Activated T-cell treated with anti-CD3 and anti-CD28 coated beads, Interleukin-2, amount 50 U/mL, for 24 hours (primary cell): Measurements from ENCODE around the gene GOLPH3.

Source experiments
- DNase-seq: peaks from one replicate; pipeline ENCODE4 v3.0.0-alpha.2; 2020
- H3K27ac Mint-ChIP-seq: 2 replicates; pipeline ENCODE4 v1.8.0; 2020; ENCODE audit warnings: mild to moderate bottlenecking, mixed read lengths
- H3K27me3 Mint-ChIP-seq: 2 replicates; pipeline ENCODE4 v1.8.0; 2020; ENCODE audit warnings: mixed read lengths
- H3K36me3 Mint-ChIP-seq: 2 replicates; pipeline ENCODE4 v1.8.0; 2020; ENCODE audit warnings: low read depth, mixed read lengths
- H3K4me1 Mint-ChIP-seq: 2 replicates; pipeline ENCODE4 v1.8.0; 2020; ENCODE audit warnings: low read depth, mixed read lengths
- H3K4me3 Mint-ChIP-seq: 2 replicates; pipeline ENCODE4 v1.8.0; 2020; ENCODE audit warnings: mild to moderate bottlenecking, moderate library complexity, mixed read lengths
- H3K9me3 Mint-ChIP-seq: 2 replicates; pipeline ENCODE4 v1.8.0; 2020; ENCODE audit warnings: mixed read lengths

The GOLPH3 gene

DNA sequence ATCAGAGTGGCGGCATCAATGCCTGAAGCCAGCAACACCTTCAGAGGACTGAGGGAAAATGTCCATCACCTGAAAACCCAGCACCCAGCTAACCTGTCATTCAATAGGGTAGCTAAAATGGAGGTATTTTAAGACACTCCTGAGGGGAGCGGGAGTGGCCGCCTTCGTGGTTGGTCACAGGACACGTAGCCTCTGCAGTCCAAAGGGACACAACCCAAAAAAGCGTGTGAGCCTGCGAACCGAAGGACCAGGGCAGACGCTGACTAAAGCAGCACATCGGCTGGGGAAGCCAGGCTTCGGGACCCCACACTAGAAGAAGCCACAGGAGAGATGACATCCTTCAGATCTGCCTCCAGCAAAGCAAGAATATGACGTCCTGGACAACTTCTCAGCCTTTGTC lies 70.6 kb downstream of the GOLPH3 start:
- no peak for DNase-seq
- Mint-ChIP-seq H3K27me3 (no peaks in the 10 kb centered on the region), H3K9me3 (no peaks in the 10 kb centered on the region), H3K36me3 (peaks cover 84% of the 10 kb centered on the region), H3K27ac (peak overlapping the region; percentile 22), H3K4me3 (no peak overlapping the region), H3K4me1 (peaks cover 3% of the 10 kb centered on the region)

DNA sequence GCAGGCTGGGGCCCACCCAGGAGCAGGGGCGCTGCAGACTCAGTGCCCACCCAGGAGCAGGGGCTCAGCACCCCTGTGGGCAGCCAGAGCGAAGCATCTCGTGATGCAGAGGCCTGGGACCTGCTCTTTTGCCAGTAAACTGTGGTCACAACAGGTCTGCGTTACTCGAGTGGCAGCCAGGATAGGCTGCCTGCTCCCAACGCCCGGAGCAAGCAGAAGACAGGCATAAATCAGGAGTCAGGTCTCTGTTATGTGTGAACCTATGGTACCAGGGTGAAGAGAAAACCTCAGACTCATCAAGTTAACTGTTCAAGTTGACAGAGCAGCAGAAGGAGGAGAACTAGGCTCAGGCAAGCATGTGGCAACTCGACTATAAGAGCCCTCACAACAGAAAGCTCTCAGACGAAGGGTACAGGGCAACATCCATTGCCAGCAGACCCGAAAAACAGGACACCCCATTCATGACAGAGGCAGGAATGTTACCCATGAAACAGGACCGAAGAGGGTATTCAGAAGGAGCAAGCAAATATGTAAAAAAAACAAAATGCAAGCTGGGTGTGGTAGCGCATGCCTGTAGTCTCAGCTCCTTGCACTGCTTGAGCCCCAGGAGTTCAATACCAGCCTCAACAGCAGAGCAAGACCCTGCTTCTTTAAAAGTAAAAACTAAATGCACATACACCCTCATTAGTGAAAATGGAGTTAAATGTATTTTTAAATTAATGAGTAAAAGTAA lies 71.7 kb downstream of the GOLPH3 start:
- Mint-ChIP-seq H3K27ac (peak overlapping the region; percentile 75), H3K36me3 (peaks cover 78% of the 10 kb centered on the region), H3K4me3 (no peak overlapping the region), H3K9me3 (no peaks in the 10 kb centered on the region), H3K4me1 (peaks cover 3% of the 10 kb centered on the region), H3K27me3 (no peaks in the 10 kb centered on the region)
- DNase-seq: no peak

DNA sequence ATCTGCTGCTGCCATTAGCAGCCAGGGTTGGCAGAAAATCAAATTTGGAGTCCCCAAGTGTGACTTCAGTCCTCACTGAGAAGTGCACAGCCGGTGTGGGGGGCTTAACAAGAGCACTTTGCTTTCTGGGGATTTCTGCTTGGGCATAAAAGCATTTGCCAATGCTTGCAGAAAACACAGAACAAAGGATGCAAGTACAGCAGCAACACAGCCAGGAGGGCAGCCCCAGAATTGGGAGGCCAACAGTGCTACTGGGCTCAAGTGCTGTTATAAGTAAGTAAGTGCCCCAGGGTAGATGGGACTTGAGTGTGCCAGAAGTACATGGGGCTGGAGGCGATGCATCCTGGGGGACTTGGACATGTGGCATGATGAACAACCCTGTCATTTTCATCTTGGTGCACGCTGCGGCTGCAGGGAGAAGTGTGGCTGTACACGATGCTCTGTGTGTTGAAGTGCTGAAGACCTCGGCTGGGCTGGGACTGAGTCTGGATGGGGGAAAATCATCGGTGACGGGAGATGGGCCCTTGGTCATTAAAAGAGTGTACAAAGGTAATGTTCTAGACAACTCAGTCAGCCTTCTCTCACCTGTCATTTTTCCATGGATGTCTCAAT lies 73.3 kb downstream of the GOLPH3 start:
- no peaks in the 10 kb centered on the region for H3K9me3 Mint-ChIP-seq
- no peak overlapping the region for H3K4me3 Mint-ChIP-seq
- H3K27me3 Mint-ChIP-seq: no peaks in the 10 kb centered on the region
- no peaks in the 10 kb centered on the region for H3K4me1 Mint-ChIP-seq
- H3K27ac Mint-ChIP-seq: no peak overlapping the region
- peaks cover 68% of the 10 kb centered on the region for H3K36me3 Mint-ChIP-seq
- DNase-seq: no peak

DNA sequence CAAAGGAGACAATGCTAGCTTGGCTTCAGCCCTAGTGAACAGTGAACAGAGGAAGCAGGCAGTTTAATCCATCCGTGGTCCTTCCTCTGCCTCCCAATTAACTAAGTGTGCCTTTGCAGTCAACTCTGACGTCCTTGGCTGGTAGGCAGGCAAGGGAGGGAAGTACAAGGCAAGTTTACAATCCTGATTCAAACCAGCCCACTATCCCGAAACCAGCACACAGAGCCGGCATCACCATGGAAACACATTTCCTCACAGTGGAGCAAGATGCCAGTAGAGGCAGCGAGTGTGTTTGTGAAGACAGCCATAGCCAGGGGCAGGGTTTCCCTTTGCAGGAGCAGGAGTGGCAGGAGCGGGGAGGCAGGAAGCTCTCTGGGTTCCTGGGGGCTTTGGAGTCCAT lies 73.9 kb downstream of the GOLPH3 start:
- Mint-ChIP-seq H3K4me1 (no peaks in the 10 kb centered on the region), H3K27ac (no peak overlapping the region), H3K4me3 (no peak overlapping the region), H3K27me3 (no peaks in the 10 kb centered on the region), H3K36me3 (peaks cover 63% of the 10 kb centered on the region), H3K9me3 (no peaks in the 10 kb centered on the region)
- no peak for DNase-seq

DNA sequence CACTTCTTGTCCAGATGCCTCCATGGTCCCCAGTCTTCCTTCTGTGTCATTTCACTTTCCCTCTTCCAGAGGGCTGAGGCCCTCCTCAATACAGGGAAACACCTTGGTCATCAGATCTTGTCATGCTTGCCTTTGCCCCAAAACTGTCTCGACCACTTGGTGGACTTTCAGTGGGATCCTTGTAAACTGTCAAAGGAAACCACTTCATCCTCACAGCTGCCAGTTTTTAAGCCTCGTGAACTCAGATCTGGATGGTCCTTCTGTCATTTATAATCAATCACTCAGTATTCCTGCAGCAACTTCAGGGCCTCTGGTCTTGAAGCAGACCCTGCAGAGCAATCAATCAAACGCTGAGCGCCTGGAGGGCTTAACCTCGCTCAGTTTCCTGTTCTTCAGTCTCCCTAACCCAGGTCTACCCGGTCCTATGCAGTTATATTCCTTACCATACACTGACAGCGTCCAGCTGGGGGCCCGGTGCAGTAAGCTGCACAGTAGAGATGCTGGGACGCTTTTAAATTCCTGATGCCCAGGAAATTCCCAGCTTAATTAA lies 74.6 kb downstream of the GOLPH3 start:
- peaks cover 58% of the 10 kb centered on the region for H3K36me3 Mint-ChIP-seq
- DNase-seq: no peak
- no peaks in the 10 kb centered on the region for H3K9me3 Mint-ChIP-seq
- H3K27ac Mint-ChIP-seq: no peak overlapping the region
- H3K4me1 Mint-ChIP-seq: no peaks in the 10 kb centered on the region
- H3K4me3 Mint-ChIP-seq: no peak overlapping the region
- H3K27me3 Mint-ChIP-seq: no peaks in the 10 kb centered on the region

DNA sequence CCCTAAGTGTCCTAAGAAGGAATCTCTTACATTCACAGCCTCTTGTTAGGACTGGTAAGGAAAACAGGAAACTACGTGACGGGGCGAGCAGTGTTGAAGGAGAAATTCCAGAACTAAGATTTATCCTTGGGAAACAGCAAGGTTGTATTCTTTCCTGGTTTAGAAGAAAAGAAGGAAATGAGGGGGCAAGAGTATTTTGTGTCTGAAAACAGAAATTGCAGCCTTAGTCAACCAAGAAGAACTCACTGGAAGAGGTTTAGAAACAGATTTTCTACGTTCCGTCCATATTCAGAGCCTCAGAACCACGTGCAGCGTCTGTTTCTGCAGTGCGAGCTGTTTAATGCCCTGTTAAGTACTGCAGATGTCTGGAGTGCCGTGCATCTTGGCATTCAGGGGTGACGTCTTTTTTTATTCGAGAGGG lies 75.2 kb downstream of the GOLPH3 start:
- H3K9me3 Mint-ChIP-seq: no peaks in the 10 kb centered on the region
- H3K27me3 Mint-ChIP-seq: no peaks in the 10 kb centered on the region
- H3K36me3 Mint-ChIP-seq: peaks cover 56% of the 10 kb centered on the region
- no peaks in the 10 kb centered on the region for H3K4me1 Mint-ChIP-seq
- H3K4me3 Mint-ChIP-seq: no peak overlapping the region
- DNase-seq: no peak
- H3K27ac Mint-ChIP-seq: no peak overlapping the region

DNA sequence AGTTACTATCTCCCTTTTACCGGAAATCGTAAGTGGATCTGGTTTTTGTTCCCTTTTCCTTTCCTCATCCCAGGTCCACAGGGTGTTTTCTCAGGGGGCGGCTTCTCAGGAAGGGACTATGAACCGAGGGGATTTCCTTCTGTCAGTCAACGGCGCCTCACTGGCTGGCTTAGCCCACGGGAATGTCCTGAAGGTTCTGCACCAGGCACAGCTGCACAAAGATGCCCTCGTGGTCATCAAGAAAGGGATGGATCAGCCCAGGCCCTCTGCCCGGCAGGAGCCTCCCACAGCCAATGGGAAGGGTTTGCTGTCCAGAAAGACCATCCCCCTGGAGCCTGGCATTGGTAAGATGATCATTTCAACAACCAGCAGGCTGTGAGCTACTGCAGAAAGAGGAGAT lies 75.8 kb downstream of the GOLPH3 start:
- no peak overlapping the region for H3K4me3 Mint-ChIP-seq
- peaks cover 50% of the 10 kb centered on the region for H3K36me3 Mint-ChIP-seq
- DNase-seq: no peak
- no peaks in the 10 kb centered on the region for H3K27me3 Mint-ChIP-seq
- no peak overlapping the region for H3K27ac Mint-ChIP-seq
- no peaks in the 10 kb centered on the region for H3K9me3 Mint-ChIP-seq
- peaks cover under 1% of the 10 kb centered on the region for H3K4me1 Mint-ChIP-seq

DNA sequence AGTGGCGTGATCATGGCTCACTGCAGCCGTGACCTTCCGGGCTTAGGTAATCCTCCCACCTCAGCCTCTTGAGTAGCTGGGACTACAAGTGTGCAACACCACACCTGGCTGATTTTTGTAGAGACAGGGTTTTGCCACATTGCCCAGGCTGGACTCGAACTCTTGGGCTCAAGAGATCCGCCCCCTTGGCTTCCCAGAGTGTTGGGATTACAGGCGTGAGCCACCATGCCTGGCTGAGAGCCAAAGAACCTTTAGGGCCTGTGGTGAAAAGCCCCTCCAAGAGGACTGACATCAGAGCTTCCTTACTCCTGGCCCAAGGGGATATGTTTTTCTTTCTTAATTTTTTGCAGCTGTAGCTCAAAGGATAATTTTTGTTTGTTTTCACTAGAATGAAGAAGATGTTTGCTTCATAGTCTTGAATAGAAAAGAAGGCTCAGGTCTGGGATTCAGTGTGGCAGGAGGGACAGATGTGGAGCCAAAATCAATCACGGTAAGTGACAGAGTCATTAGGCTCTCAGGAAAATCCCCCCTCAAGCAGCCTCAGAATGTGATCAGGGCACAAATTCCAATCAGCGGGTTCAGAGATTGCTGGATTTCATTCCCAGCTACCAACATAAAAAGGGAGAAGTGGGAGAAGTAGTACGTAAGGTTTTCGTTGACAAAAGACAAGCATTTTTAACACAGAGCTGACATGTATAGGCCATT lies 77.1 kb downstream of the GOLPH3 start:
- Mint-ChIP-seq H3K4me3 (no peak overlapping the region), H3K4me1 (peaks cover 6% of the 10 kb centered on the region), H3K36me3 (peaks cover 38% of the 10 kb centered on the region), H3K9me3 (no peaks in the 10 kb centered on the region), H3K27ac (no peak overlapping the region), H3K27me3 (no peaks in the 10 kb centered on the region)
- DNase-seq: no peak

DNA sequence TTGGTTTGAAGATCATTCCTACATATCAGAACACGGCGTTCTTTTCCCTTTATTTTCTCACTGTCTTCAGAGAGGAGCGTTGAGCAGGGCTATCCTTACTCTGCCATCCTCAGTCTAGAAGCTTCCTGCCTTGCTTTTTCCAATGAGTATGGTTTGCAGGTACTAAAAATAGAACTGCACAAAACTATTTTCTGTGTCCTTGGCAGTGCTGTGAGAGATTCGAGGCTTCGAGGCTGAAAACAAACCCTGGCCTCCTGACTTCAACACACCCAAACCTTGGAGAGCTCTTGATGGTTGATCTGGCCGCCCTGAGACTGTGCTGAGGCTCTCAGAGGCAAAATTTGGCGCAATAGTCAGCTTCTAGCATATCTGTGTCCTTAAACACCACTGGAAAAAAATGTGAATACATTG lies 78.9 kb downstream of the GOLPH3 start:
- H3K4me1 Mint-ChIP-seq: peaks cover 6% of the 10 kb centered on the region

DNA sequence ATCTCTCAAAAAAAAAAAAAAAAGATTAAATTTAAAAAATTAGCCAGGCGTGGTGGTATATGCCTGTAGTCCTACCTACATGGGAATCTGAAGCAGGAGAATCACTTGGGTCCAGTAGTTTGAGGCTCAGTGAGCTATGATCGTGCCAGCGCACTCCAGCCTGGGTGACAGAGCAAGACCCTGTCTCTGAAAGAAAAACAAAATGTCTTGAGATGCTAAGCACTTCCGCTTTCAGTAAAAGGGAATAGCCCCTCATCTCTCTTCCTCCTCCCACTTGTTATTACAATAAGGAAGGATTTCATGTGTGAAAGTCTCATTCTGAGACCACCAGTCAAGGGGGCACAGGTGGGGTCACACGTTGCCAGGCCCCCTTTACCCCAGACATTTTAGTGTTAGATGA lies 79.4 kb downstream of the GOLPH3 start:
- Mint-ChIP-seq H3K36me3 (peaks cover 18% of the 10 kb centered on the region), H3K4me3 (no peak overlapping the region), H3K27me3 (no peaks in the 10 kb centered on the region), H3K9me3 (no peaks in the 10 kb centered on the region), H3K4me1 (peaks cover 6% of the 10 kb centered on the region), H3K27ac (no peak overlapping the region)
- DNase-seq: no peak

More for the DNA sequence above, 78.9 kb downstream of the GOLPH3 start:
- H3K36me3 Mint-ChIP-seq: peaks cover 24% of the 10 kb centered on the region
- no peaks in the 10 kb centered on the region for H3K9me3 Mint-ChIP-seq
- no peaks in the 10 kb centered on the region for H3K27me3 Mint-ChIP-seq
- peak overlapping the region; percentile 24 for H3K27ac Mint-ChIP-seq
- no peak overlapping the region for H3K4me3 Mint-ChIP-seq
- DNase-seq: no peak

DNA sequence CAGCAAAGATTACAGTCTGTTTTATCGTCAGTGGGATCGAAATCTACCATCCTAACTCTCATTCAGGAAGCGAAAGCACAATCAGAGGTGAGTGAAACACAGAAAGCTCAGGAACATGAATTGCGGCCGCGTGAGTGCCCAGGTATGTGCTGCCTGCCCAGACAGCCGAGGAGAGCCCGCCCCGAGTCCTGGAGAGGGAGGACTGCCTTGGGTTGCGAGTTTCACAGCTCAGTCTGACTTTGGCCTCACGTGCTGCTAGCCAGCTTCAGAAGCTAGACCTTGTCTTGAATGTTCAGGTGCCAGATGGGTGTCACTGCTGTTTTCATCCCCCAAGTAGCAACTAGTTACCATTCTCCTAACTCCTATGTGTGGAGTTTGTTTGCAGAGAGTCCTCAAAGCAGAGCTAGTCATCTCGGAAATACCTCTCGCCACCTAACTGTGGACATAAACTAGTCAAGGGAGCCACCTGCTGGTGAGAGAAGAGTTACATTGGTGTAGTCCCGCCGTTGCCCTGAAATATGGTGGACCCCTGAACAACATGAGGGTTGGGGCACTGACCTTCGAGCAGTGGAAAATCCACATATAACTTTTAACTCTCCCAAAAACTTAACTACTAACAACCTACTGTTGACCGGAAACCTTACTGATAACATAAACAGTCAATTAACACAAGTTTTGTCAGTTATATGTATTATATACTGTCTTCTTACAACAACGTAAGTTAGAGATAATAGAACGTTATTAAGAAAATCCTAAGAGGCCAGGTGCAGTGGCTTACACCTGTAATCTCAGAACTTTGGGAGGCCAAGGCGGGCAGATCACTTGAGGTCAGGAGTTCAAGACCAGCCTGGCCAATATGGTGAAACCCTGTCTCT lies 80.9 kb downstream of the GOLPH3 start:
- peaks cover 8% of the 10 kb centered on the region for H3K36me3 Mint-ChIP-seq
- no peaks in the 10 kb centered on the region for H3K9me3 Mint-ChIP-seq
- DNase-seq: peak; percentile 55
- H3K4me1 Mint-ChIP-seq: peaks cover 6% of the 10 kb centered on the region
- peak overlapping the region; percentile 45 for H3K27ac Mint-ChIP-seq
- H3K4me3 Mint-ChIP-seq: no peak overlapping the region
- no peaks in the 10 kb centered on the region for H3K27me3 Mint-ChIP-seq

DNA sequence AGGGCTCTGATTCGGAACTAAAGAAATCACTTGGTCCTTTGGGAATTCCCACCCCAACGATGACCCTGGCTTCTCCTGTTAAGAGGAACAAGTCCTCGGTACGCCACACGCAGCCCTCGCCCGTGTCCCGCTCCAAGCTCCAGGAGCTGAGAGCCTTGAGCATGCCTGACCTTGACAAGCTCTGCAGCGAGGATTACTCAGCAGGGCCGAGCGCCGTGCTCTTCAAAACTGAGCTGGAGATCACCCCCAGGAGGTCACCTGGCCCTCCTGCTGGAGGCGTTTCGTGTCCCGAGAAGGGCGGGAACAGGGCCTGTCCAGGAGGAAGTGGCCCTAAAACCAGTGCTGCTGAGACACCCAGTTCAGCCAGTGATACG lies 83.4 kb downstream of the GOLPH3 start:
- Mint-ChIP-seq H3K27me3 (no peaks in the 10 kb centered on the region), H3K36me3 (no peaks in the 10 kb centered on the region), H3K9me3 (no peaks in the 10 kb centered on the region), H3K4me1 (peaks cover 6% of the 10 kb centered on the region), H3K4me3 (no peak overlapping the region), H3K27ac (peak overlapping the region; percentile 33)
- no peak for DNase-seq

DNA sequence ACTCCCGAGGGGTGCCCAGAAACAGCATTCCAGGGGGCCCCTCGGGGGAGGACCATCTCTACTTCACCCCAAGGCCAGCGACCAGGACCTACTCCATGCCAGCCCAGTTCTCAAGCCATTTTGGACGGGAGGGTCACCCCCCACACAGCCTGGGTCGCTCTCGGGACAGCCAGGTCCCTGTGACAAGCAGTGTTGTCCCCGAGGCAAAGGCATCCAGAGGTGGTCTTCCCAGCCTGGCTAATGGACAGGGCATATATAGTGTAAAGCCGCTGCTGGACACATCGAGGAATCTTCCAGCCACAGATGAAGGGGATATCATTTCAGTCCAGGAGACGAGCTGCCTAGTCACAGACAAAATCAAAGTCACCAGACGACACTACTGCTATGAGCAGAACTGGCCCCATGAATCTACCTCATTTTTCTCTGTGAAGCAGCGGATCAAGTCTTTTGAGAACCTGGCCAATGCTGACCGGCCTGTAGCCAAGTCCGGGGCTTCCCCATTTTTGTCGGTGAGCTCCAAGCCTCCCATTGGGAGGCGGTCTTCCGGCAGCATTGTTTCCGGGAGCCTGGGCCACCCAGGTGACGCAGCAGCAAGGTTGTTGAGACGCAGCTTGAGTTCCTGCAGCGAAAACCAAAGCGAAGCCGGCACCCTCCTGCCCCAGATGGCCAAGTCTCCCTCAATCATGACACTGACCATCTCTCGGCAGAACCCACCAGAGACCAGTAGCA lies 83.9 kb downstream of the GOLPH3 start:
- Mint-ChIP-seq H3K36me3 (no peaks in the 10 kb centered on the region), H3K27ac (no peak overlapping the region), H3K4me1 (peaks cover 6% of the 10 kb centered on the region), H3K9me3 (no peaks in the 10 kb centered on the region), H3K4me3 (no peak overlapping the region), H3K27me3 (no peaks in the 10 kb centered on the region)
- no peak for DNase-seq
